ENCODE data around the gene SFTA2.

GRCh38 chr6:30964075-30964474 is 32.1 kb upstream of the SFTA2 start:
- no peak for TF ChIP-seq CTCF (IDR thresholded peaks at IDR 0.05)
- TF ChIP-seq POLR2A (IDR thresholded peaks at IDR 0.05): no peak
- no peak for TF ChIP-seq POLR2AphosphoS5 (IDR thresholded peaks at IDR 0.05; ENCODE audit: insufficient read depth in 1 of 2, low read depth in 1 of 2)

All from vagina (tissue), 2 donors.